Tracheal epithelial cell (primary cell): ENCODE data around the gene IRAG1. TPM values are rescaled to one million over a fixed set of nuclear protein-coding genes. Genes with fewer than 3 reads are reported as not detected.

Experiments
- total RNA-seq: library from RNA; depleted of rRNA; stranded (reverse); fragments of >200 nt; gene quantifications from 2 replicates; pipeline ENCODE4 v1.2.1, GENCODE V29; 2014

Gene IRAG1
- 0.24 TPM in 1 of 2 replicates, not detected in the other for total RNA-seq

GRCh38 chr11:10693509-10694081 is at the start of gene IRAG1:
IRAG1 (minus strand) TSS chr11:10693755; CDS start chr11:10693602, 153 bp downstream.

Other genes starting within 250 kb of the IRAG1 start
- gene AMPD3, start 238.5 kb downstream of the IRAG1 start, total RNA-seq: 8.2 and 8.3 TPM in 2 replicates
- gene RNF141, start 152.6 kb downstream of the IRAG1 start, total RNA-seq: 58.3 and 63.9 TPM in 2 replicates
- gene LYVE1, start 125.1 kb downstream of the IRAG1 start, total RNA-seq: 0.24 TPM in 1 of 2 replicates, not detected in the other
- gene CTR9, start 57.5 kb upstream of the IRAG1 start, total RNA-seq: 20.7 and 21.5 TPM in 2 replicates
- gene EIF4G2, start 115.2 kb upstream of the IRAG1 start, total RNA-seq: 526 and 561 TPM in 2 replicates
- 11.3 and 27.5 TPM in 2 replicates for gene ZBED5, start 164.3 kb upstream of the IRAG1 start, total RNA-seq